Measurements from ENCODE around the gene ENTREP1. TPM values are rescaled to one million over a fixed set of nuclear protein-coding genes. Genes with fewer than 3 reads are reported as not detected.
A peak's percentile ranks its signal among the peaks of the same experiment; 100 is the strongest.

Gene ENTREP1
- total and polyA plus RNA-seq, 8 donors: 2.7 to 8.8 (median 5.4) TPM

- Histone ChIP-seq H3K4me1 (no peaks in the 10 kb centered on the region), H3K9me3 (no peaks in the 10 kb centered on the region), H3K27ac (no peak overlapping the region), H3K4me3 (no peak overlapping the region), H3K27me3 (no peaks in the 10 kb centered on the region), H3K36me3 (no peaks in the 10 kb centered on the region)
- DNase-seq: no peak
- FAIRE-seq: no peak
- ATAC-seq: no peak
- no peak for TF ChIP-seq CTCF (IDR thresholded peaks at IDR 0.05)
- 70 to 72% methylated on average over 2 of the region's 2 CpGs for WGBS, 2 donors
- intact Hi-C loops (cut with DNase I): no loop called here
Measured at GRCh38 chr9:69283003-69283402, 42.0 kb upstream of the ENTREP1 start.

DNA sequence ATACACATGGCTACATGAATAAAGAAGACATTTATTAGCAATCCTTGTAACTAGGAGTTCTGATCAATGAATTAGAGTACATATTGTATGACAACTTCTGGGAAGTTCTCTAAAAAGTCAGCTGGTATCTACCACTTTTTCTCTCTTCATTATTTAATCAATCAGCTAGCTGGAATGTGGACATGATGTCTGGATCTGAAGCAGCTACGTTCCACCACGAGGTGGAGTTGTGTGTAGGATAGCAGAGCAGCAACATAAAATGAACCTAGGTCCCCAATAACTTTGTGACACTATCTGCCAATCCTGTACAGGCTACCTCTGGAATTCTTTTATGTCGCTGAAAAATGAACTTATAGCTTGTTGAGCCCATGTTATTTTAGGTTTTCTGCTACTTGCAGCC lies 32.9 kb upstream of the ENTREP1 start:
- ATAC-seq (no peak), FAIRE-seq (no peak), DNase-seq (no peak)
- Histone ChIP-seq H3K4me3 (no peak overlapping the region), H3K27ac (no peak overlapping the region), H3K9me3 (no peaks in the 10 kb centered on the region), H3K36me3 (no peaks in the 10 kb centered on the region), H3K4me1 (no peaks in the 10 kb centered on the region), H3K27me3 (no peaks in the 10 kb centered on the region)
- 65 to 79% methylated on average over 3 of the region's 3 CpGs for WGBS, 2 donors
- intact Hi-C loops (cut with DNase I): no loop called here
- TF ChIP-seq CTCF (IDR thresholded peaks at IDR 0.05): no peak

DNA sequence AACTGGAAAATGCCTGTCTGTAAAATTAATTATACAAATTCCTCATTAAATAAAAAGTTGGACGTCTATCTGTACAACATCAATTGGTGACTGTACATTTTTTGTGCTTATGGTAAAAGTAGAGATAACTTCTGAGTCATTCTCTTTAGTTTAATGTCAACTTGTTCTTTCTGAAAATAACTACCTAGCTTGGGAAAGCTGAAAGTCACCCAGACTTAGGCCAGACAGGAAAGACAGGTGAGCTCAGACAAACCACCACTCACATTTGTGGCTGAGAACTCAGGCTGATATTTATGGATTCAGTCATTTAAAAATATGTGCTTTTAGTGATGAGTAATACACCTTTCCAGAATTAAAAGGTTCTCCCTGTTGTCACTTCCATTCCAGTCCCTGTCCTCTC lies 31.9 kb upstream of the ENTREP1 start:
- no peak for TF ChIP-seq CTCF (IDR thresholded peaks at IDR 0.05)
- whole genome bisulfite sequencing, 2 donors: 23 to 37% methylated on average over 1 of the region's 1 CpG
- Histone ChIP-seq H3K27ac (no peak overlapping the region), H3K9me3 (no peaks in the 10 kb centered on the region), H3K4me1 (no peaks in the 10 kb centered on the region), H3K4me3 (no peak overlapping the region), H3K36me3 (no peaks in the 10 kb centered on the region), H3K27me3 (no peaks in the 10 kb centered on the region)
- DNase-seq (no peak), FAIRE-seq (no peak), ATAC-seq (no peak)
- intact Hi-C loops (cut with DNase I): no loop called here

DNA sequence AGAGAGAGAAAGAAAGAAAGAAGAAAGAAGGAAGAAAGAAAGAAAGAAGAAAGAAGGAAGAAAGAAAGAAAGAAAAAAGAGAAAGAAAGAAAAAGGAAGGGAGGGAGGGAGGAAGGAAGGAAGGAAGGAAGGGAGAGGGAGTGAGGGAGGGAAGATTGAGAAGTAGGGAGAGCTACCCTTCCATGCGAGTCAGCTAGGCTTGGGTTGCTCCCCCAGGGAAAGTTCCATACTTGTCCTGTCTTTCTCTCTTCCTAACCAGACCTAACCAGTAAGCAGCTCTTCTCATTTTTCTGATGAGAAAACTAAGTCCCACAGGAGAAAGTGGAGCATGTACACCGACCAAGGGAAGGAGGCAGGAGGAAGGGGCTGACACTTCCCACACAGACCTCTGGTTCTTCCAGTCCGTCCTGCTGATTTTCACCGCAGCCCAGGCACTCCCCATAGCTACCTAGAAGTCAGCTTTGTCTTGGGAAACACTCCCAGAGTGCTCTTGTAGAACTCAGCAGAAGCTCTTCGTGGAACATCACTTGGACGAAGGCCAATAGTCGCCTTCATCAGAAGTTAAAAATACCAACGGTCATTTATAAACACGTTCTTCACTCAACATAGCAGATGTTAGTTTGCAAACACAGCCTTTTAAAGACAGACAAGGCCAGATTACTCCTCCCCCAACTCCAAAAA lies 29.0 kb upstream of the ENTREP1 start:
- no peak overlapping the region for H3K27ac ChIP-seq
- no peak overlapping the region for H3K4me3 ChIP-seq
- FAIRE-seq (no peak), DNase-seq (no peak), ATAC-seq (no peak)
- no peaks in the 10 kb centered on the region for H3K4me1 ChIP-seq
- H3K36me3 ChIP-seq: no peaks in the 10 kb centered on the region
- intact Hi-C loops (cut with DNase I): no loop called here
- TF ChIP-seq CTCF (IDR thresholded peaks at IDR 0.05): no peak
- H3K27me3 ChIP-seq: no peaks in the 10 kb centered on the region
- no peaks in the 10 kb centered on the region for H3K9me3 ChIP-seq
- WGBS, 2 donors: 59 to 73% methylated on average over 9 of the region's 9 CpGs

DNA sequence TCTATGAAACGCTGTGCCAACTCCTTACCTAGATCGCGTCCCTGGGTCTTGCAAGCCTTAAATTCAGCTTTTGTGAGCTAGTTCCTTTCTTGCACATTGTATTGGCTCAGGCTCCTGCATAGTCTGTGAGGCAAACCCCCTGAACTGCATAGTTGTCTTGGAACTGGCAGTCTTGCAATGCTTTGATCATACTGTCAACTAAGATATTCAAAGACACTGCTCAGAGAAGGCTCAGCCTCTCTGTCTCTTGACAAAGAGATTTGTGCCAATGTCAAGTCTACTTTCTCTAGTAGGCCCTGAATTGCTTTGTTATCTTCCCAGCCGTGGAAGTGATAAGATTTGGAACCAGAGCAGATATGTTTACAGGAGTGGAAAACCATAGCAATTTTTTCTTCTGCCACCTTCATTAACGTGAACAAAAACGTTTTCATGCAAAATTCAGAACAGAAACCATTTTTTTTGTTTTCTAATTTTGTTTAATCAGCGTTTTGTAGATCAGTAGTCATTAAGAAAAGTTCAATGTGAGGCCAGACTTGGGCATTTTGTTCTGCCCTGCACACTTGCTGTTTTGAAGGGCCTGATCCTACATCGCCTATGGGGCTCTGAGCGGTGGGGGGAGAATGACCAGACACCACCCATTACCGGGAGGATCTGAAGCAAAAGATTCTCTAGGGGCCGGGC lies 27.6 kb upstream of the ENTREP1 start:
- TF ChIP-seq CTCF (IDR thresholded peaks at IDR 0.05): no peak
- FAIRE-seq: no peak
- intact Hi-C loops (cut with DNase I): no loop called here
- H3K27me3 ChIP-seq: no peaks in the 10 kb centered on the region
- no peak overlapping the region for H3K27ac ChIP-seq
- 59 to 65% methylated on average over 11 of the region's 11 CpGs for WGBS, 2 donors
- DNase-seq: no peak
- H3K4me1 ChIP-seq: no peaks in the 10 kb centered on the region
- H3K9me3 ChIP-seq: no peaks in the 10 kb centered on the region
- ATAC-seq: peak in 2 of 4 donors; percentile 24 to 54
- no peaks in the 10 kb centered on the region for H3K36me3 ChIP-seq
- H3K4me3 ChIP-seq: no peak overlapping the region

All from pancreas (tissue), 10 donors.